Measurements from ENCODE around the gene ARVCF.

The ARVCF gene

DNA sequence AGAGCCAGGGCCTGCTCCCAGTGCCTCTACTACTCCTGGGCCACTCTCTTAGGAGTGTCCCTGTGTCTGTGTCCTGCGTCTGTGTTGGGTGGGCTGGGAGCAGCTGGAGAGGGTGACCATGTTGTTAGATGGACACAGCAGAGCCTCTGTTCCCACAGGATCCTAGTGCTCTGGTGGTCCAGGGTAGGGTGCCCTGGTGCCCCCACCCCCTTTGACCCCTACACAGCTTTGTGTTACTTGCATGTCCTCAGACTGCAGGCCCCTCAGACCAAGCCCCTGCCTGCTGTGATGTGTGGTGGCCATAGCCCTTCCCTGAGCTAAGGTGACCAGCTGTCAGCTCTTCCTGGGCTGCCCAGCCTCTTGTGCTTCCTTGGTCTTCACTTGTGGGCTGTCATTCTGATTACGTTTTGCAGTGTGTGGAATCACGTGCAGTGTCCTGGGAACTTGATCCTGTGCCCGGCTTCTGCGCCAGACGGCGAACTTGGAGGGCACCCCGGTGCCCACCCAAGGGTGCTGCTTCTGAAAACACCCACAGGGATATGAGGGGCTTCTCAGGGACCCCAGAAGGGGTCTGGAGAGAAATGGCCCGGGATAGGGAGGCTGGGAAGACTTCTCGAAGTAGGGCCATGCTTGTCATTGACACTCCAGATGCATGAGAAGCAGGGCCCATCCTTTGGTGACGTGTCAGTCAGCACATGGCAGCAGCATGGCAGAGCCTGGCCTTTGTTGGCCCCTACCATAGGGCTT, 5.8 kb upstream of the ARVCF start:
- H3K4me3 ChIP-seq, result peak overlapping the region; percentile 74 to 82
- TF ChIP-seq, protein P1, sequence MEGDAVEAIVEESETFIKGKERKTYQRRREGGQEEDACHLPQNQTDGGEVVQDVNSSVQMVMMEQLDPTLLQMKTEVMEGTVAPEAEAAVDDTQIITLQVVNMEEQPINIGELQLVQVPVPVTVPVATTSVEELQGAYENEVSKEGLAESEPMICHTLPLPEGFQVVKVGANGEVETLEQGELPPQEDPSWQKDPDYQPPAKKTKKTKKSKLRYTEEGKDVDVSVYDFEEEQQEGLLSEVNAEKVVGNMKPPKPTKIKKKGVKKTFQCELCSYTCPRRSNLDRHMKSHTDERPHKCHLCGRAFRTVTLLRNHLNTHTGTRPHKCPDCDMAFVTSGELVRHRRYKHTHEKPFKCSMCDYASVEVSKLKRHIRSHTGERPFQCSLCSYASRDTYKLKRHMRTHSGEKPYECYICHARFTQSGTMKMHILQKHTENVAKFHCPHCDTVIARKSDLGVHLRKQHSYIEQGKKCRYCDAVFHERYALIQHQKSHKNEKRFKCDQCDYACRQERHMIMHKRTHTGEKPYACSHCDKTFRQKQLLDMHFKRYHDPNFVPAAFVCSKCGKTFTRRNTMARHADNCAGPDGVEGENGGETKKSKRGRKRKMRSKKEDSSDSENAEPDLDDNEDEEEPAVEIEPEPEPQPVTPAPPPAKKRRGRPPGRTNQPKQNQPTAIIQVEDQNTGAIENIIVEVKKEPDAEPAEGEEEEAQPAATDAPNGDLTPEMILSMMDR (IDR thresholded peaks at IDR 0.05), result no peak
- H3K9me3 ChIP-seq, result no peaks in the 10 kb centered on the region
- H3K27ac ChIP-seq, result peak overlapping the region; percentile 88
- DNase-seq, result no peak
- H3K36me3 ChIP-seq, result peaks cover 0 to 12% (median 10%) of the 10 kb centered on the region in 3 donors
- H3K27me3 ChIP-seq, result no peaks in the 10 kb centered on the region
- H3K4me1 ChIP-seq, result peaks cover 7 to 40% (median 23%) of the 10 kb centered on the region in 4 donors
- intact Hi-C loops (cut with DNase I; ENCODE audit: low total_unique reads), result no loop called here

DNA sequence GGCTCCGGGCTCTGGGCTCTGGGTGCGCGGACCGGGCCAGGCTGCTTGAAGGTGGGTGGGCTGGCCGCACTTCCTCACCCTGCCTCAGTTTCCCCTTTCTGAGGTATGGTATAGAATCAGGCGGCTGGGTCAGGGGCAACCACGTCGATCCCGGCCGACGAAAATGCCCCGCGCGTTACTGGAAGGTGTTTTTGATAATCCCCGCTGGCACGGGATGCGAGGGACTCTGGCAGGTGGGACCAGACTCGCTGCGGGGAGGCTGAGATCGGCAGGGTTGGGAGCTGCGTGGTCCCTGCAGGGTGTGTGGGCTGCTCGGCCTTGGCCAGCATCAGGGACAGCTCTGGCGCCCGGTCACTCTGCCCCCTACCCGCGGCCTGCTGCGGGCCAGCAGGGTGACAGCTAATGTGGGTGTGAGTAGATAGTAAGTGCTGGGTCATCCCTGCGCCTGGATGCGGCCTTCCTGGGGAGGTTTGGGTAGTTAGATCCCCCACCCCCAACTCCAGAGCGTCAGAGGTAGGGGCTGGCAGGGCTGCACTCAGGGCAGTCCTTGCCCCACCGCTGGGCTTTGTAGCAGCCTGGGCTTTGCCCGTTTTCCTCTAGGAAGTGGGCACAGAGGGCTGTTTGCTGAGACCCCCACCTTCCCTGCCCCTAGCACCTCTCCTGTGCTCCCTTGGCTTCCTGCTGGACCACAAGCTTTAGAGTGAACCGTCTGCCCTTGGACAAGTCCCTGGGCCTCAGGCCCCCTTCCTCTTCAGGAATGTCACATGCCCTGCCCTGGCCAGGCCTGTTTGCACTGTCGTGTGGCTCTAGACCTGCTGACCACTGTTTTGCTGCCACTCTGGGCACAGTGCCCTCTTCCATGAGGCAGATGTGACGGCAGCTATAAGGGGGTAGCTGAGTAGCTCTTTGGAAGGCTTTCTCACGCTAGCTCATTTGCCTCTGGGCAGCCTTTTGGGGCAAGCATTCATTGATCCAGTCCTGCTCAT, 4.9 kb upstream of the ARVCF start:
- Histone ChIP-seq H3K9me3 (no peaks in the 10 kb centered on the region), H3K36me3 (peaks cover 0 to 12% (median 10%) of the 10 kb centered on the region in 3 donors), H3K4me1 (peaks cover 7 to 46% (median 27%) of the 10 kb centered on the region in 4 donors), H3K27me3 (no peaks in the 10 kb centered on the region), H3K4me3 (peak overlapping the region; percentile 74 to 82), H3K27ac (peak overlapping the region; percentile 88)
- peak; percentile 85 to 94 for DNase-seq
- intact Hi-C loops (cut with DNase I; ENCODE audit: low total_unique reads), result no loop called here
- TF ChIP-seq, protein P1 (IDR thresholded peaks at IDR 0.05), result no peak

DNA sequence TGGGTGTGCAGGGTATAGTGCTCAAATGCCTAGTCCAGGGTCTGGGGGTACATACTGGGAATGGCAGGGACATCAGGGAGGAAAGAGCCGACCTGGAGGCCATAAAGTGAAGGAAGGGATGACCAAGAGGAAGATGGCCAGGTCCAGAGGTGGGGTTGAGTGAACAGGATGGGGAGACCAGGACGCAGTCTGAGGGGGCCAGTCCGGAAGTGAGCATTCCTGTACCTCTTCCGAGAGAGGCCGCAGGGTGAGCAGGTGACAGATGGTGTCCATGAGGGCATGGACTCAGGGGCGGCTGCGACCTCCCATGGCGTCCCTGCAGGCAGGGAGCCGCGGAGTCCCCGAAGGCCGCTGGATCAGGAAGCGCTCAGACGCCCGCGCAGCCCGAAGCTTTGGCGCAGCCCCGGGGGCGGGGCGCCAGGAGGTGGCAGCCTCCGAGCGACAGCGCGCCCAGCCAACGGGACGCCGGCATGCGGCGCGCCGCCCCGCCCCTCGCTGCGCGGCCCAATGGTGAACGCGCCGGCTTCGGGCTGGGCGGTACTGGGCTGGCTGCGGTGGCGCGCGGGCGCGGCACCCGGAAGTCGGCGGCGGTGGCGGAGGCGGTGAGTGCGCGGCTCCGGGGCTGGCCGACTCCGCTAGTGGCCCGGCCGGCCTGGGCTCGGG, 4.0 kb upstream of the ARVCF start, which contains the start of gene TANGO2:
Gene TANGO2, plus strand, starts transcription at position 578 of the 663 bp plus-strand sequence. CDS start 15,689 bp downstream, outside the sequence.
- Histone ChIP-seq H3K27me3 (no peaks in the 10 kb centered on the region), H3K4me3 (peak within 1 kb of the TSS; percentile 74 to 82), H3K36me3 (peaks cover 0 to 12% (median 10%) of the 10 kb centered on the region in 3 donors), H3K9me3 (no peaks in the 10 kb centered on the region), H3K4me1 (peaks cover 7 to 54% (median 31%) of the 10 kb centered on the region in 4 donors), H3K27ac (peak within 1 kb of the TSS; percentile 88)
- intact Hi-C loops (cut with DNase I; ENCODE audit: low total_unique reads), result no loop called here
- DNase-seq, result peak; percentile 88 to 96
- TF ChIP-seq, protein P1 (IDR thresholded peaks at IDR 0.05), result peak in 1 of 2 experiments; percentile 25

DNA sequence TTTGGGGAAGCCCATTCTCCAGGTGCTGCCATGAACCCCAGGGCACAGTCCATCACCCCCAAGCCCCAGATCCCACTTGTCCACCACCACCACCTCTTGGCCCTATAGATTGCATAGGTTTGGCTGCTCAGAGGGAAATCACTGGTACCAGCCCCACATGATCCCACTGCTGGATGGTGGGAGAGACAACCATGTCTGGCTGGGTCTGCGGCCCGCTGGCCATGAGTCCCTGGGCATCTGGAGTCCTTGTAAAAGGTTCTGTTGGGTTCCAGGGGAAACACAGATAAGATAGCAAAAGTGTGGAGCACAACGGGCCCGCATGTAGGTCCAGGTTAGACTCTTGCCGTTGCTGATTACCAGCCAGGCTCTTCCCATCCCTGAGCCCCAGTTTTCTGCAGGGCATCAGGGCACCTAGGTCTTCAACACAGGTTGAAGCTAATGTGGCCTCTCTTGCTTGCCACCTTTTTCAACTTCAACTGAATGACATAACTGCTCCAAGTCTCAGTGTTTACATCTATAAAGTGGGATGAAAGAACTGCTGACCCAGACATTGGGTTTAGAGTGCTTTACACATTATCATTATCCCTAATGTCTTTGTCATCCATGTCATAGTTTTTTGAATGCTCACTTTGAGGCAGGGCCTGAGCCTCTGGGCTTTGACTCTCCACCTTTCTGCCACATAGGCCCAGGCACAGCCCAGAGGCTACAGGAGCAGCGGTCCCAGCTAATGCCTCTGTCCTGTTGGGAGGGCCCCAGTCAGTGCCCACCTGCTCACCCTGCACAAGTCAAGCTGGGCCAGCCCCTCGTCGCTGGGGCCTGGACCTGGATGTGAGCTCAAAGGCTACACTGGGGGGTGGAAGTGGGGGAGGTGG, 3.3 kb upstream of the ARVCF start:
- TF ChIP-seq, protein P1 (IDR thresholded peaks at IDR 0.05), result no peak
- Histone ChIP-seq H3K4me3 (peak overlapping the region; percentile 74 to 82), H3K4me1 (peaks cover 7 to 56% (median 38%) of the 10 kb centered on the region in 4 donors), H3K27me3 (no peaks in the 10 kb centered on the region), H3K9me3 (no peaks in the 10 kb centered on the region), H3K36me3 (peaks cover 0 to 12% (median 5%) of the 10 kb centered on the region in 3 donors), H3K27ac (peak overlapping the region; percentile 69 to 88)
- intact Hi-C loops (cut with DNase I; ENCODE audit: low total_unique reads), result no loop called here
- DNase-seq, result no peak
